Activated naive CD4-positive, alpha-beta T cell treated with anti-CD3 and anti-CD28 coated beads, Interleukin-2, amount 50 U/mL, for 24 hours (primary cell): ENCODE results near the gene TBC1D22A.
A peak's percentile ranks its signal among the peaks of the same experiment; 100 is the strongest.

Source experiments
- H3K27ac Mint-ChIP-seq: one replicate; pipeline ENCODE4 v1.8.0; 2021; ENCODE audit warnings: mild to moderate bottlenecking, mixed read lengths
- H3K27me3 Mint-ChIP-seq: one replicate; pipeline ENCODE4 v1.8.0; 2021; ENCODE audit warnings: mixed read lengths
- H3K36me3 Mint-ChIP-seq: one replicate; pipeline ENCODE4 v1.8.0; 2021; ENCODE audit warnings: mixed read lengths
- H3K4me1 Mint-ChIP-seq: one replicate; pipeline ENCODE4 v1.8.0; 2021; ENCODE audit warnings: mixed read lengths
- H3K4me3 Mint-ChIP-seq: one replicate; pipeline ENCODE4 v1.8.0; 2021; ENCODE audit warnings: mild to moderate bottlenecking, mixed read lengths
- H3K9me3 Mint-ChIP-seq: one replicate; pipeline ENCODE4 v1.8.0; 2021; ENCODE audit warnings: mixed read lengths

Gene TBC1D22A

GRCh38 chr22:47040486-47041270 lies 278.2 kb downstream of the TBC1D22A start:
- Mint-ChIP-seq H3K9me3 (no peaks in the 10 kb centered on the region), H3K27me3 (no peaks in the 10 kb centered on the region), H3K36me3 (no peaks in the 10 kb centered on the region), H3K4me3 (no peak overlapping the region), H3K27ac (no peak overlapping the region), H3K4me1 (peaks cover 36% of the 10 kb centered on the region)

- H3K27me3 Mint-ChIP-seq, result no peaks in the 10 kb centered on the region
- H3K9me3 Mint-ChIP-seq, result no peaks in the 10 kb centered on the region
- no peak overlapping the region for H3K27ac Mint-ChIP-seq
- peaks cover 36% of the 10 kb centered on the region for H3K4me1 Mint-ChIP-seq
- no peaks in the 10 kb centered on the region for H3K36me3 Mint-ChIP-seq
- no peak overlapping the region for H3K4me3 Mint-ChIP-seq
These were observed 279.0 kb downstream of the TBC1D22A start for GRCh38 chr22:47041271-47042115.

GRCh38 chr22:47042116-47042825 lies 279.8 kb downstream of the TBC1D22A start:
- Mint-ChIP-seq H3K4me1 (peaks cover 41% of the 10 kb centered on the region), H3K27ac (no peak overlapping the region)

GRCh38 chr22:47042861-47043496 lies 280.5 kb downstream of the TBC1D22A start:
- Mint-ChIP-seq H3K27ac (no peak overlapping the region), H3K36me3 (no peaks in the 10 kb centered on the region), H3K9me3 (no peaks in the 10 kb centered on the region), H3K4me1 (peaks cover 42% of the 10 kb centered on the region), H3K4me3 (no peak overlapping the region), H3K27me3 (no peaks in the 10 kb centered on the region)

More at GRCh38 chr22:47042116-47042825, 279.8 kb downstream of the TBC1D22A start:
- Mint-ChIP-seq H3K36me3 (no peaks in the 10 kb centered on the region), H3K27me3 (no peaks in the 10 kb centered on the region), H3K4me3 (no peak overlapping the region), H3K9me3 (no peaks in the 10 kb centered on the region)

- Mint-ChIP-seq H3K27ac (peak overlapping the region; percentile 83), H3K36me3 (no peaks in the 10 kb centered on the region), H3K27me3 (no peaks in the 10 kb centered on the region), H3K4me1 (peaks cover 42% of the 10 kb centered on the region), H3K9me3 (no peaks in the 10 kb centered on the region), H3K4me3 (no peak overlapping the region)
These were observed 281.6 kb downstream of the TBC1D22A start for GRCh38 chr22:47043835-47044721.

- no peak overlapping the region for H3K27ac Mint-ChIP-seq
- no peaks in the 10 kb centered on the region for H3K27me3 Mint-ChIP-seq
- H3K9me3 Mint-ChIP-seq, result no peaks in the 10 kb centered on the region
- H3K36me3 Mint-ChIP-seq, result peaks cover 2% of the 10 kb centered on the region
- H3K4me3 Mint-ChIP-seq, result no peak overlapping the region
- peaks cover 47% of the 10 kb centered on the region for H3K4me1 Mint-ChIP-seq
These were observed 282.5 kb downstream of the TBC1D22A start for GRCh38 chr22:47044722-47045535.

GRCh38 chr22:47045691-47046410 lies 283.4 kb downstream of the TBC1D22A start:
- no peaks in the 10 kb centered on the region for H3K9me3 Mint-ChIP-seq
- H3K27me3 Mint-ChIP-seq, result no peaks in the 10 kb centered on the region
- peaks cover 44% of the 10 kb centered on the region for H3K4me1 Mint-ChIP-seq
- no peak overlapping the region for H3K27ac Mint-ChIP-seq
- peaks cover 2% of the 10 kb centered on the region for H3K36me3 Mint-ChIP-seq
- H3K4me3 Mint-ChIP-seq, result no peak overlapping the region

GRCh38 chr22:47046411-47047065 lies 284.1 kb downstream of the TBC1D22A start:
- Mint-ChIP-seq H3K27ac (no peak overlapping the region), H3K9me3 (no peaks in the 10 kb centered on the region), H3K27me3 (no peaks in the 10 kb centered on the region), H3K36me3 (peaks cover 2% of the 10 kb centered on the region), H3K4me3 (no peak overlapping the region), H3K4me1 (peaks cover 39% of the 10 kb centered on the region)

- peaks cover 2% of the 10 kb centered on the region for H3K36me3 Mint-ChIP-seq
- H3K27ac Mint-ChIP-seq, result peak overlapping the region; percentile 79
- no peaks in the 10 kb centered on the region for H3K27me3 Mint-ChIP-seq
- H3K4me3 Mint-ChIP-seq, result no peak overlapping the region
- H3K9me3 Mint-ChIP-seq, result no peaks in the 10 kb centered on the region
- H3K4me1 Mint-ChIP-seq, result peaks cover 32% of the 10 kb centered on the region
These were observed 285.1 kb downstream of the TBC1D22A start for GRCh38 chr22:47047321-47048122.

- H3K36me3 Mint-ChIP-seq, result peaks cover 2% of the 10 kb centered on the region
- H3K27ac Mint-ChIP-seq, result no peak overlapping the region
- H3K9me3 Mint-ChIP-seq, result no peaks in the 10 kb centered on the region
- H3K27me3 Mint-ChIP-seq, result no peaks in the 10 kb centered on the region
- peaks cover 23% of the 10 kb centered on the region for H3K4me1 Mint-ChIP-seq
- no peak overlapping the region for H3K4me3 Mint-ChIP-seq
These were observed 285.9 kb downstream of the TBC1D22A start for GRCh38 chr22:47048123-47049077.

- H3K36me3 Mint-ChIP-seq, result peaks cover 2% of the 10 kb centered on the region
- H3K4me1 Mint-ChIP-seq, result peaks cover 17% of the 10 kb centered on the region
- no peaks in the 10 kb centered on the region for H3K27me3 Mint-ChIP-seq
- no peak overlapping the region for H3K4me3 Mint-ChIP-seq
- H3K27ac Mint-ChIP-seq, result no peak overlapping the region
- no peaks in the 10 kb centered on the region for H3K9me3 Mint-ChIP-seq
These were observed 286.7 kb downstream of the TBC1D22A start for GRCh38 chr22:47049078-47049624.
